Activated naive CD4-positive, alpha-beta T cell treated with anti-CD3 and anti-CD28 coated beads, Interleukin-2, amount 50 U/mL, for 24 hours (primary cell): ENCODE measurements around the gene GLT6D1.
"Not testable (repeated sequence)": the region's sequence is repeated elsewhere in the genome, so short reads cannot be mapped to it uniquely, and the experiment has no call there.

Source experiments
- H3K27ac Mint-ChIP-seq: one replicate; pipeline ENCODE4 v1.8.0; 2021; ENCODE audit warnings: mild to moderate bottlenecking, mixed read lengths
- H3K27me3 Mint-ChIP-seq: one replicate; pipeline ENCODE4 v1.8.0; 2021; ENCODE audit warnings: mixed read lengths
- H3K36me3 Mint-ChIP-seq: one replicate; pipeline ENCODE4 v1.8.0; 2021; ENCODE audit warnings: mixed read lengths
- H3K4me1 Mint-ChIP-seq: one replicate; pipeline ENCODE4 v1.8.0; 2021; ENCODE audit warnings: mixed read lengths
- H3K4me3 Mint-ChIP-seq: one replicate; pipeline ENCODE4 v1.8.0; 2021; ENCODE audit warnings: mild to moderate bottlenecking, mixed read lengths
- H3K9me3 Mint-ChIP-seq: one replicate; pipeline ENCODE4 v1.8.0; 2021; ENCODE audit warnings: mixed read lengths

Gene GLT6D1

GRCh38 chr9:135669616-135670285 is 30.4 kb upstream of the GLT6D1 start:
- Mint-ChIP-seq H3K36me3 (no peaks in the 10 kb centered on the region), H3K27me3 (peaks cover 3% of the 10 kb centered on the region), H3K4me1 (no peaks in the 10 kb centered on the region), H3K27ac (no peak overlapping the region), H3K9me3 (no peaks in the 10 kb centered on the region), H3K4me3 (no peak overlapping the region)

- H3K4me1 Mint-ChIP-seq, H3K27me3 Mint-ChIP-seq, H3K9me3 Mint-ChIP-seq, H3K4me3 Mint-ChIP-seq, H3K36me3 Mint-ChIP-seq, H3K27ac Mint-ChIP-seq: not testable (repeated sequence)
Measured at GRCh38 chr9:135669018-135669417, 29.7 kb upstream of the GLT6D1 start.

- Mint-ChIP-seq H3K4me1 (no peaks in the 10 kb centered on the region), H3K27me3 (peaks cover 3% of the 10 kb centered on the region), H3K27ac (no peak overlapping the region), H3K9me3 (no peaks in the 10 kb centered on the region), H3K36me3 (no peaks in the 10 kb centered on the region), H3K4me3 (no peak overlapping the region)
Measured at GRCh38 chr9:135667463-135668001, 28.2 kb upstream of the GLT6D1 start.

- H3K4me3 Mint-ChIP-seq, result no peak overlapping the region
- H3K9me3 Mint-ChIP-seq, result no peaks in the 10 kb centered on the region
- H3K36me3 Mint-ChIP-seq, result no peaks in the 10 kb centered on the region
- no peaks in the 10 kb centered on the region for H3K4me1 Mint-ChIP-seq
- no peak overlapping the region for H3K27ac Mint-ChIP-seq
- no peaks in the 10 kb centered on the region for H3K27me3 Mint-ChIP-seq
Measured at GRCh38 chr9:135666534-135667462, 27.5 kb upstream of the GLT6D1 start.

DNA sequence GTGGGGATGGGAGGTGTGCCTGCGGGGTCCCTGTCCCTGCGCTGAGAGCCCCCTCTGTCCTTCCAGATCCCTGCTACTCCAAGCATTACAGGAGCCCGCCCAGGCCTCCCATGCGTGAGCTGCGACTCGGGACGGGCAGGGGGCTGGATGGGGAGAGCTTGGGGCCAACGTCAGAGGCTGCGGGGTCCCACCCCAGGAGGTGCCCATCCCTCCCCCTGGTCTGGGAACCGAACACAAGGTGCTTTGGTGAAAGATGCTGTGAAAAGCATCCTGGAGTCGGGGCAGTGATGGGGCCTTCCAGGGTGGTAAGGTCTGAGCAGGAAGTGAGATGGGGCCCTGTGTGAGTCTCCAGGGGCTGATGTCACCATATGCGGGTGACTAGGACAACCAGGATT is 26.5 kb upstream of the GLT6D1 start:
- Mint-ChIP-seq H3K9me3 (no peaks in the 10 kb centered on the region), H3K36me3 (no peaks in the 10 kb centered on the region), H3K4me1 (no peaks in the 10 kb centered on the region), H3K27me3 (no peaks in the 10 kb centered on the region), H3K27ac (no peak overlapping the region), H3K4me3 (no peak overlapping the region)

- Mint-ChIP-seq H3K36me3 (no peaks in the 10 kb centered on the region), H3K27ac (no peak overlapping the region), H3K27me3 (no peaks in the 10 kb centered on the region), H3K9me3 (no peaks in the 10 kb centered on the region), H3K4me1 (no peaks in the 10 kb centered on the region), H3K4me3 (no peak overlapping the region)
Measured at GRCh38 chr9:135664801-135665794, 25.8 kb upstream of the GLT6D1 start.

GRCh38 chr9:135664266-135664665 is 24.9 kb upstream of the GLT6D1 start:
- Mint-ChIP-seq H3K27ac (no peak overlapping the region), H3K27me3 (no peaks in the 10 kb centered on the region), H3K4me1 (no peaks in the 10 kb centered on the region), H3K4me3 (no peak overlapping the region), H3K9me3 (no peaks in the 10 kb centered on the region), H3K36me3 (no peaks in the 10 kb centered on the region)

DNA sequence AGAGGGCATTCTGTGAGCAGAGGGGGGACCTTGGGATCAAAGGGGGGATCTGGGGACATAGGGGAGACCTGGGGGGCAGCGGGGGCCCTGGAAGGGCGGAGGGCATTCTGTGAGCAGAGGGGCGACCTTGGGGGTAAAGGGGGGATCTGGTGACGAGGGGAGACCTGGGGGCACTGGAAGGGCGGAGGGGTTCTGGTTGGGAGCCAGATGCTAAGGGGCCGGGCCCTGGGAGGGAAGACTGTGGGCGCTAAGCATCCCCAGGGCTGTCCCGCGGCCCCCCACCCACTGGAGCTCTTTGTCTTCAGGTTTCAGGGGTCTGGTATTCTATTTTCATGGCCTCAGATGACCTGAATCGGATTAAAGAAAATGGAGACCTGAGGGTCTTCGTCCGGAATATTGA is 24.5 kb upstream of the GLT6D1 start:
- H3K36me3 Mint-ChIP-seq, result no peaks in the 10 kb centered on the region
- H3K4me1 Mint-ChIP-seq, result no peaks in the 10 kb centered on the region
- H3K4me3 Mint-ChIP-seq, result no peak overlapping the region
- H3K9me3 Mint-ChIP-seq, result no peaks in the 10 kb centered on the region
- H3K27ac Mint-ChIP-seq, result no peak overlapping the region
- no peaks in the 10 kb centered on the region for H3K27me3 Mint-ChIP-seq

DNA sequence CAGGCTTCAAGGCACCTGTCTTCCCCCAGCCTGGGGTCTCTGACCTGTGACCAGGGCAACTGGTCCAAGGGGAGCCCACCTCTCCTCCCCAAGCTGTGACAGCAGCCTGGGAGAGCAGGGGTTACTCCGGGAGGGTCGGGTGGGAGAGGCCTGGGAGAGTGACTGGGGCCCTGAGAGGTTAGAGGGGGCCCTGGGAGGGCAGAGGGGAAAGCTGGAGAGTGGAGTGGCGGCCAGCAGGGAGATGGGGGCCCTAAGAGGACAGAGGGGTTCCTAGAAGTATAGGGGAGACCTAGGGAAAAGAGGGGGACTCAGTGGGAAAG is 24.1 kb upstream of the GLT6D1 start:
- no peak overlapping the region for H3K27ac Mint-ChIP-seq
- no peaks in the 10 kb centered on the region for H3K36me3 Mint-ChIP-seq
- H3K27me3 Mint-ChIP-seq, result no peaks in the 10 kb centered on the region
- no peaks in the 10 kb centered on the region for H3K4me1 Mint-ChIP-seq
- no peak overlapping the region for H3K4me3 Mint-ChIP-seq
- no peaks in the 10 kb centered on the region for H3K9me3 Mint-ChIP-seq

- Mint-ChIP-seq H3K27me3 (no peaks in the 10 kb centered on the region), H3K4me1 (no peaks in the 10 kb centered on the region), H3K4me3 (no peak within 1 kb of the TSS), H3K36me3 (no peaks in the 10 kb centered on the region), H3K9me3 (no peaks in the 10 kb centered on the region), H3K27ac (no peak within 1 kb of the TSS)
Measured at GRCh38 chr9:135662758-135663450, 23.6 kb upstream of the GLT6D1 start, which contains the start of gene LCN9. Gene LCN9 (plus strand): TSS chr9:135663309. CDS start chr9:135663322, 13 bp downstream.

DNA sequence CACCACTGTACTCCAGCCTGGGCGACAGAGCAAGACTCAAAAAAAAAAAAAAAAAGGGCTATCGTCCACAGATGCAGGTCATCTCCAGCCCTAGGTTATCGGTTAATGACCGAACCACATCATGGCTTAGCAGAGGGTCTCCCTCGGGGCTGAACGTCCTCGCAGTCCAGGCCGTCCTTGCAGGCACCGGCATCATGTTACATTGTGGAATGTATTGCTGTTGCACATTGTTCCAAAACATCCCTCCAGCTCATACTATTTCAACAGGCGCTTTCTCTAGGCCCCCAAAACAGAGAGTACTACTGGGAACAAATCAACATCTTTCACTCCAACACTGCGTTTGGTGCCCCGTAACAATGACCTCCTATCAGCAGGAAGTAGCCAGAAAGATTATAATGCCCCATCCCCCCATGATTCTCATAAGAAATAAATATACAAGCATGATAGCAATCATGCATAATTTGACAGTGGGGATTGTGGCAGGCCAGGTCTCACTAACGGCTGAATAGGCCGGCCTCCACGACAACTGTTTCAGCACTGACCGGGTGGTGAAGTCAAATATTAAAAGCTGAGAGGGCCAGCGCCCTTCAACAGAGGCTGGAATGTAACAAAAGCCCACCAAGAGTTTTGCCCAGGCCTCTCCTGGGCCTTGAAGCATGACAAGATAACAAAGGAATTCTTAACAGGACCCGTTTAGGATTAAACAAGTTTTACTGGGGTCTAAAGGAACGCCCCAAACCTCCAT is 22.6 kb upstream of the GLT6D1 start:
- Mint-ChIP-seq H3K27ac (no peak overlapping the region), H3K27me3 (no peaks in the 10 kb centered on the region), H3K36me3 (no peaks in the 10 kb centered on the region), H3K9me3 (no peaks in the 10 kb centered on the region), H3K4me3 (no peak overlapping the region), H3K4me1 (no peaks in the 10 kb centered on the region)

GRCh38 chr9:135660407-135660806 is 21.1 kb upstream of the GLT6D1 start:
- no peak overlapping the region for H3K27ac Mint-ChIP-seq
- H3K9me3 Mint-ChIP-seq, result no peaks in the 10 kb centered on the region
- H3K4me3 Mint-ChIP-seq, result no peak overlapping the region
- H3K27me3 Mint-ChIP-seq, result no peaks in the 10 kb centered on the region
- H3K36me3 Mint-ChIP-seq, result no peaks in the 10 kb centered on the region
- no peaks in the 10 kb centered on the region for H3K4me1 Mint-ChIP-seq

DNA sequence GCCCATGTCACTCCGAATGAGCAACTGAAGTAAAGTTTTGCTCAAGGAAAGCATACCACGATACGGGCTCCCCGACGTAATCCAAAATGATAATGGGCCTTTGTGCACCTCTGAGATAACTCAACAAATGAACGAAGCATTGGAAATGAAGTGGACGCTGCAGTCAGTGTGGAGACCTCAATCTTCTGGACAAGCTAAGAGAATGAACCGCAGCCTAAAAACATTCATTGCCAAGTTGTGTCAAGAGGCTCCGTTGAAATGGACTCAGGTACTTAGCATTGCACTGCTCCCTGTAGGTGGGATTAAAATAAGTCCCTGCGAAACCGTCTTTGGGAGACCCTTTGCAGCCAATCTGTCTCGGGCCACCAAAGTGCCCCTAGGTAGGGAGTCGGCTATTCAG is 19.9 kb upstream of the GLT6D1 start:
- Mint-ChIP-seq H3K27me3 (no peaks in the 10 kb centered on the region), H3K9me3 (no peaks in the 10 kb centered on the region), H3K4me3 (no peak overlapping the region), H3K36me3 (no peaks in the 10 kb centered on the region), H3K4me1 (no peaks in the 10 kb centered on the region), H3K27ac (no peak overlapping the region)

- Mint-ChIP-seq H3K27me3 (peaks cover 1% of the 10 kb centered on the region), H3K4me1 (no peaks in the 10 kb centered on the region), H3K4me3 (no peak overlapping the region), H3K27ac (no peak overlapping the region), H3K9me3 (no peaks in the 10 kb centered on the region), H3K36me3 (no peaks in the 10 kb centered on the region)
Measured at GRCh38 chr9:135657416-135657815, 18.1 kb upstream of the GLT6D1 start.
